K562 (cell line): Measurements from ENCODE around the gene FARP1. TPM values are rescaled to one million over a fixed set of nuclear protein-coding genes. Genes with fewer than 3 reads are reported as not detected.

Source experiments
- ATAC-seq: fragments of 200-7000 bp; cut with Tn5 transposase; 3 replicates; pipeline ENCODE4 v1.9.1; 2020; ENCODE audit warnings: moderate library complexity
- BruUV-seq: library from RNA; stranded (reverse); fragments of 400-500 nt; replicated peaks from 2 replicates; lab custom pipeline; 2021; lab: Mats Ljungman, UMichigan
- CTCF ChIA-PET: fragments of 300-600 bp; formaldehyde crosslinking; extraction: SDS; loops from one replicate; lab custom pipeline; 2021; ENCODE audit warnings: low intra/inter-chr PET ratio; lab: Yijun Ruan, JAX
- POLR2A ChIA-PET: fragments of 300-600, 350-650 bp; sonication (Branson Sonifier 250); formaldehyde crosslinking; extraction: SDS; loops from one replicate; lab custom pipeline; 2021; ENCODE audit warnings: antibody characterized with exemption, inconsistent platforms; lab: Yijun Ruan, JAX
- DNase-seq, 4 experiments: peaks; one replicate each; pipeline versions ENCODE4 v3.0.0 to v3.0.0-alpha.2; 2011 to 2018; ENCODE audit warnings: low spot score in 3 of 4, mixed read lengths in 3 of 4; ENCODE audit errors: extremely low read depth in 1 of 4
- FAIRE-seq: peaks from 2 replicates; lab custom pipeline; 2011; peaks lifted over from hg19 to GRCh38; lab: Jason Lieb, UNC
- H2AFZ ChIP-seq: 2 replicates; pipeline ENCODE4 v1.6.0; 2011; ENCODE audit warnings: low read depth, low read length, control low read depth, inconsistent platforms
- H3K27ac ChIP-seq: fragments of 200-600 bp; 3 replicates; pipeline ENCODE4 v1.8.0; 2011; ENCODE audit warnings: low read depth, mild to moderate bottlenecking, control low read depth, inconsistent platforms, low read length, moderate library complexity, mixed read lengths; ENCODE audit errors: extremely low read depth
- H3K27me3 ChIP-seq, 2 experiments: fragments of 300-600 bp in 1 of 2; 2 replicates in 1 of 2; 3 replicates in 1 of 2; pipeline versions ENCODE4 v1.6.0 to v1.8.0; 2011; ENCODE audit warnings: inconsistent platforms in 2 of 2, low read length in 2 of 2, mild to moderate bottlenecking in 1 of 2, mixed read lengths in 1 of 2, moderate library complexity in 1 of 2; ENCODE audit not compliant: control insufficient read depth in 2 of 2, insufficient read depth in 2 of 2
- H3K36me3 ChIP-seq: fragments of 300-600 bp; 3 replicates; pipeline ENCODE4 v1.8.0; 2011; ENCODE audit warnings: mild to moderate bottlenecking, low read length, inconsistent platforms; ENCODE audit not compliant: control insufficient read depth, insufficient read depth
- H3K4me1 ChIP-seq, 2 experiments: fragments of 200-600 bp in 1 of 2; replicated peaks in 1 of 2; 2 replicates in 1 of 2; 3 replicates in 1 of 2; pipeline versions ENCODE4 v1.5.1 to v1.8.0; 2011; ENCODE audit warnings: inconsistent platforms in 2 of 2, low read length in 2 of 2, mild to moderate bottlenecking in 1 of 2, mixed read lengths in 1 of 2, moderate library complexity in 1 of 2; ENCODE audit not compliant: control insufficient read depth in 2 of 2, insufficient read depth in 2 of 2
- H3K4me2 ChIP-seq: 2 replicates; pipeline ENCODE4 v1.6.1; 2011; ENCODE audit warnings: low read length, control low read depth, inconsistent platforms, mixed read lengths; ENCODE audit not compliant: insufficient read depth
- H3K4me3 ChIP-seq: fragments of 200-600 bp; sonication (generic), shearing (Covaris generic); 2 replicates; pipeline ENCODE4 v1.5.1; 2016; ENCODE audit warnings: control low read depth, inconsistent platforms
- H3K79me2 ChIP-seq: fragments of 200-600 bp; 3 replicates; pipeline ENCODE4 v1.8.0; 2011; ENCODE audit warnings: low read length, inconsistent platforms; ENCODE audit not compliant: control insufficient read depth, insufficient read depth
- H3K9ac ChIP-seq, 2 experiments: 2 replicates each; pipeline versions ENCODE4 v1.6.0 to v1.6.1; 2011; ENCODE audit warnings: low read depth in 2 of 2, low read length in 2 of 2, control low read depth in 1 of 2, inconsistent platforms in 1 of 2, mild to moderate bottlenecking in 1 of 2, mixed read lengths in 1 of 2; ENCODE audit not compliant: insufficient read depth in 1 of 2
- H3K9me1 ChIP-seq: one replicate; pipeline ENCODE4 v1.6.0; 2011; ENCODE audit warnings: inconsistent platforms, mild to moderate bottlenecking, low read length, moderate library complexity; ENCODE audit not compliant: control insufficient read depth, insufficient read depth
- H3K9me3 ChIP-seq: replicated peaks from 2 replicates; pipeline ENCODE4 v1.5.1; 2011; ENCODE audit warnings: low read depth, low read length, inconsistent platforms; ENCODE audit not compliant: control insufficient read depth, insufficient read depth
- H4K20me1 ChIP-seq: replicated peaks from 2 replicates; pipeline ENCODE4 v1.6.1; 2011; ENCODE audit warnings: low read length, inconsistent platforms, mixed read lengths; ENCODE audit not compliant: control insufficient read depth, insufficient read depth
- MGA ChIP-seq: fragments of 450-650 bp; IDR thresholded peaks from 2 replicates; pipeline ENCODE4 v1.6.1; 2016; ENCODE audit warnings: mild to moderate bottlenecking, moderate library complexity
- MXD1 ChIP-seq: fragments of 250-450 bp; sonication (Bioruptor Pico); IDR thresholded peaks from 2 replicates; pipeline ENCODE4 v1.8.0; 2021; ENCODE audit warnings: borderline replicate concordance, mild to moderate bottlenecking, moderate library complexity; ENCODE audit not compliant: poor library complexity, severe bottlenecking
- NR2F6 ChIP-seq: fragments of 450-650 bp; formaldehyde crosslinking; IDR thresholded peaks from 2 replicates; pipeline ENCODE4 v1.4.0; 2020; ENCODE audit warnings: mild to moderate bottlenecking
- PML ChIP-seq: IDR thresholded peaks from 2 replicates; pipeline ENCODE4 v1.6.1; 2012; ENCODE audit warnings: low read length, inconsistent platforms
- POLR2AphosphoS2 ChIP-seq: IDR thresholded peaks from 2 replicates; pipeline ENCODE4 v1.6.1; 2012; ENCODE audit warnings: low read length, improper control_type of control experiment
- TCF15 ChIP-seq: fragments of 250-450 bp; sonication (Bioruptor Pico); IDR thresholded peaks from 2 replicates; pipeline ENCODE4 v1.8.0; 2022; ENCODE audit warnings: moderate library complexity, mild to moderate bottlenecking, inconsistent platforms
- ZNF12 ChIP-seq: sonication (generic); formaldehyde crosslinking; IDR thresholded peaks from 2 replicates; pipeline ENCODE4 v1.4.0; 2020; ENCODE audit warnings: mild to moderate bottlenecking, missing genetic modification reagents
- WGBS: fragments of 100-300 bp; shearing (Covaris generic); methylation state at CpG from one replicate; pipeline ENCODE4 v1.1.6; 2016; ENCODE audit warnings: low coverage, mixed read lengths; ENCODE audit not compliant: insufficient coverage; ENCODE audit errors: missing lambda C conversion rate; 5-methylcytosine and 5-hydroxymethylcytosine counted together
- in situ Hi-C: fragments of 300-500 bp; cut with MboI; formaldehyde crosslinking; loops from 4 replicates; pipeline ENCODE4 v1.15.0; 2018; ENCODE audit warnings: inconsistent platforms, mixed read lengths
- intact Hi-C: fragments of 100-400 bp; cut with micrococcal nuclease; formaldehyde crosslinking; loops from 2 replicates; pipeline ENCODE4 v1.14.2; 2022
- polyA plus RNA-seq, 8 experiments: library from polyadenylated mRNA; depleted of rRNA in 4 of 8; stranded (reverse) in 5 of 8; unstranded in 3 of 8; fragments of >200 nt; fragmentation: Nextera tagmentation in 2 of 8; fragmentation: Illumina TruSeq in 1 of 8; extraction: Ambion mirVana in 2 of 8; extraction: Trizol in 1 of 8; gene quantifications; 2 replicates each; pipeline versions ENCODE4 v1.2.1 to v1.2.3, GENCODE V29; 2011 to 2014; ENCODE audit warnings: inconsistent platforms in 1 of 8, missing spikeins in 1 of 8
- total RNA-seq, 7 experiments: library from RNA; depleted of rRNA in 6 of 7; stranded (reverse); fragments of >200 nt in 6 of 7; fragmentation: Illumina TruSeq in 2 of 7; extraction: Trizol in 2 of 7; gene quantifications; 2 replicates each; pipeline versions ENCODE4 v1.2.1 to v1.2.3, GENCODE V29; 2011 to 2021; ENCODE audit warnings: low replicate concordance in 1 of 7

The FARP1 gene
- total and polyA plus RNA-seq, 9 of the 15 experiments (the other 6 are each of a cell fraction or from before 2014, with no cell fraction given), result 0.03 to 0.29 (median 0.05) TPM; not detected in 3

GRCh38 chr13:98483601-98484288, 340.9 kb downstream of the FARP1 start:
- Histone ChIP-seq H3K27ac (peak overlapping the region; percentile 86; the same call in 2 of the 3 replicates), H3K4me2 (peak overlapping the region; percentile 74; the same call in 1 of the 2 replicates), H3K9me3 (no peaks in the 10 kb centered on the region), H3K27me3 (no peaks in the 10 kb centered on the region), H3K9me1 (peaks cover 12% of the 10 kb centered on the region), H2AFZ (no peak overlapping the region), H3K36me3 (no peaks in the 10 kb centered on the region; the same call in 2 of the 3 replicates), H3K4me1 (peaks cover 43 to 47% of the 10 kb centered on the region in 2 experiments; a peak in 4 of 5 replicates), H3K4me3 (no peak overlapping the region), H4K20me1 (peaks cover 44% of the 10 kb centered on the region), H3K9ac (no peak overlapping the region), H3K79me2 (peaks cover 72% of the 10 kb centered on the region)
- 70% methylated on average over 14 of the region's 14 CpGs for WGBS
- in situ Hi-C loops (loop anchor here (5.0 kb wide), 1 partner anchor 79 kb away; no protein-coding TSS in a partner anchor), intact Hi-C loops (loop anchor here (2.0 kb wide), 1 partner anchor 25 kb away; no protein-coding TSS in a partner anchor)
- no TSS peak for BruUV-seq
- ChIA-PET POLR2A (interaction anchor here (0.7 to 1.6 kb wide), 5 partner anchors 11 to 165 kb away, joined by 3 to 7 read pairs (median 4); no protein-coding TSS in a partner anchor), CTCF (no interaction called here)
- DNase-seq (no peak), FAIRE-seq (no peak), ATAC-seq (no peak)
- no peak for TF ChIP-seq POLR2AphosphoS2
- TF ChIP-seq TCF15 (CRISPR knock-in tag), result no peak
- TF ChIP-seq PML, result no peak
- TF ChIP-seq ZNF12 (CRISPR knock-in tag), result no peak
- no peak for TF ChIP-seq NR2F6 (CRISPR knock-in tag)
- no peak for TF ChIP-seq MXD1 (CRISPR knock-in tag)
- no peak for TF ChIP-seq MGA
